MCF 10A (cell line): ENCODE results near the gene MAPRE3. TPM values are rescaled to one million over a fixed set of nuclear protein-coding genes. Genes with fewer than 3 reads are reported as not detected.
A peak's percentile ranks its signal among the peaks of the same experiment; 100 is the strongest.

ENCODE experiments used
- BruUV-seq: library from RNA; stranded (reverse); fragments of 400-500 nt; replicated peaks from 2 replicates; lab custom pipeline; 2021; lab: Mats Ljungman, UMichigan
- CTCF ChIA-PET: fragments of 300-600 bp; sonication (Branson Sonifier 250); formaldehyde crosslinking; extraction: SDS; loops from one replicate; lab custom pipeline; 2021; ENCODE audit warnings: antibody characterized with exemption, inconsistent platforms; lab: Yijun Ruan, JAX
- POLR2A ChIA-PET: fragments of 300-600, 350-650 bp; sonication (Branson Sonifier 250); formaldehyde crosslinking; extraction: SDS; loops from one replicate; lab custom pipeline; 2020; ENCODE audit warnings: antibody characterized with exemption, inconsistent platforms; lab: Yijun Ruan, JAX
- DNase-seq: peaks from one replicate; pipeline ENCODE4 v3.0.0-alpha.2; 2018; ENCODE audit not compliant: unreplicated experiment
- H3K27ac Mint-ChIP-seq: one replicate; pipeline ENCODE4 v1.8.0; 2022; ENCODE audit warnings: mild to moderate bottlenecking, low read depth, mixed read lengths; ENCODE audit not compliant: unreplicated experiment
- H3K27me3 Mint-ChIP-seq: one replicate; pipeline ENCODE4 v1.8.0; 2022; ENCODE audit warnings: mixed read lengths; ENCODE audit not compliant: insufficient read depth, unreplicated experiment
- H3K36me3 Mint-ChIP-seq: one replicate; pipeline ENCODE4 v1.8.0; 2022; ENCODE audit warnings: mild to moderate bottlenecking, moderate library complexity, mixed read lengths; ENCODE audit not compliant: insufficient read depth, unreplicated experiment
- H3K4me1 Mint-ChIP-seq: one replicate; pipeline ENCODE4 v1.8.0; 2022; ENCODE audit warnings: mixed read lengths; ENCODE audit not compliant: insufficient read depth, unreplicated experiment
- H3K4me3 Mint-ChIP-seq: one replicate; pipeline ENCODE4 v1.8.0; 2022; ENCODE audit warnings: mild to moderate bottlenecking, moderate library complexity, mixed read lengths; ENCODE audit not compliant: unreplicated experiment
- H3K9me3 Mint-ChIP-seq: one replicate; pipeline ENCODE4 v1.8.0; 2022; ENCODE audit warnings: mixed read lengths; ENCODE audit not compliant: unreplicated experiment
- CTCF ChIP-seq: fragments of 200-600 bp; IDR thresholded peaks from one replicate; pipeline ENCODE4 v1.8.0; 2022; ENCODE audit warnings: antibody characterized with exemption, mild to moderate bottlenecking; ENCODE audit not compliant: unreplicated experiment
- intact Hi-C: fragments of 100-400 bp; cut with micrococcal nuclease; formaldehyde crosslinking; loops from 2 replicates; pipeline ENCODE4 v1.14.1; 2022
- total RNA-seq: library from RNA; stranded (reverse); gene quantifications from 2 replicates; pipeline ENCODE4 v1.2.3, GENCODE V29; 2022

Gene MAPRE3
- total RNA-seq, 1 experiment from 2014 or later, result 18.0 TPM

GRCh38 chr2:26945991-26946750 is 24.3 kb upstream of the MAPRE3 start:
- H3K4me3 Mint-ChIP-seq, result no peak overlapping the region
- BruUV-seq, result no TSS peak
- CTCF ChIA-PET, result interaction anchor here (0.9 kb wide), 1 partner anchor 100 kb away, joined by 5 read pairs; no protein-coding TSS in a partner anchor
- no peaks in the 10 kb centered on the region for H3K36me3 Mint-ChIP-seq
- POLR2A ChIA-PET, result no interaction called here
- intact Hi-C loops, result no loop called here
- no peak for TF ChIP-seq CTCF
- no peak overlapping the region for H3K27ac Mint-ChIP-seq
- H3K27me3 Mint-ChIP-seq, result peaks cover 58% of the 10 kb centered on the region
- no peak for DNase-seq
- no peaks in the 10 kb centered on the region for H3K9me3 Mint-ChIP-seq
- peaks cover 5% of the 10 kb centered on the region for H3K4me1 Mint-ChIP-seq

- no peak for TF ChIP-seq CTCF
- no peaks in the 10 kb centered on the region for H3K9me3 Mint-ChIP-seq
- no peak overlapping the region for H3K4me3 Mint-ChIP-seq
- no peaks in the 10 kb centered on the region for H3K36me3 Mint-ChIP-seq
- H3K27me3 Mint-ChIP-seq, result peaks cover 68% of the 10 kb centered on the region
- H3K27ac Mint-ChIP-seq, result no peak overlapping the region
- BruUV-seq, result no TSS peak
- intact Hi-C loops, result no loop called here
- ChIA-PET POLR2A (no interaction called here), CTCF (interaction anchor here (0.6 to 0.9 kb wide), 2 partner anchors 101 to 107 kb away, joined by 3 to 5 read pairs; no protein-coding TSS in a partner anchor)
- no peaks in the 10 kb centered on the region for H3K4me1 Mint-ChIP-seq
- DNase-seq, result peak; percentile 34
Observed at GRCh38 chr2:26946841-26947784, 23.3 kb upstream of the MAPRE3 start.

DNA sequence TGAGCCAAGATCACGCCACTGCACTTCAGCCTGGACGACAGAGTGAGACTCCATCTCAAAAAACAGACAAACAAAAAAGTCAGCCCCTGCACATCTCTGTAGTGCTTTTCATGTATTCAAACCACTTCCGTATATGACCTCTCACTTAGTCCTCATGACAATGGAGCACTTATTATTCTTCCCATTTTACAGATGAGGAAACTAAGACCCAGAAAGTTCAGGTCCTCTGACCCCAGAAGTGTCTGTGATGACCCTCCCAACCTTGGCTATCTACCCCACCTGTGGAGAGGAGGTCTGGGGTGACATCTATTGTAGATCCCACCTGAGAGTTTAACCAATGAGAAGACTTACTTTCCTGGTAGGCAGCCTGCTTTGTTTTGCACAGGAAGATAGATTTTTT is 21.6 kb upstream of the MAPRE3 start:
- intact Hi-C loops, result no loop called here
- no peaks in the 10 kb centered on the region for H3K36me3 Mint-ChIP-seq
- no peak for TF ChIP-seq CTCF
- H3K27me3 Mint-ChIP-seq, result peaks cover 65% of the 10 kb centered on the region
- no peaks in the 10 kb centered on the region for H3K9me3 Mint-ChIP-seq
- CTCF ChIA-PET, result interaction anchor here (1.2 to 1.9 kb wide), 3 partner anchors 7 to 70 kb away, joined by 3 to 6 read pairs (median 4); no protein-coding TSS in a partner anchor
- no peak for DNase-seq
- no peak overlapping the region for H3K27ac Mint-ChIP-seq
- H3K4me3 Mint-ChIP-seq, result no peak overlapping the region
- no TSS peak for BruUV-seq
- POLR2A ChIA-PET, result no interaction called here
- no peaks in the 10 kb centered on the region for H3K4me1 Mint-ChIP-seq

- Mint-ChIP-seq H3K4me3 (no peak overlapping the region), H3K36me3 (no peaks in the 10 kb centered on the region), H3K27me3 (peaks cover 73% of the 10 kb centered on the region), H3K9me3 (no peaks in the 10 kb centered on the region), H3K4me1 (no peaks in the 10 kb centered on the region), H3K27ac (no peak overlapping the region)
- no peak for DNase-seq
- CTCF ChIA-PET, result interaction anchor here (0.5 to 1.9 kb wide), 7 partner anchors 9 to 329 kb away, joined by 3 to 7 read pairs (median 4); no protein-coding TSS in a partner anchor
- BruUV-seq, result no TSS peak
- intact Hi-C loops, result no loop called here
- POLR2A ChIA-PET, result no interaction called here
- no peak for TF ChIP-seq CTCF
Observed at GRCh38 chr2:26950246-26950645, 20.2 kb upstream of the MAPRE3 start.
